ENCODE measurements around the gene PEA15.

Gene PEA15

DNA sequence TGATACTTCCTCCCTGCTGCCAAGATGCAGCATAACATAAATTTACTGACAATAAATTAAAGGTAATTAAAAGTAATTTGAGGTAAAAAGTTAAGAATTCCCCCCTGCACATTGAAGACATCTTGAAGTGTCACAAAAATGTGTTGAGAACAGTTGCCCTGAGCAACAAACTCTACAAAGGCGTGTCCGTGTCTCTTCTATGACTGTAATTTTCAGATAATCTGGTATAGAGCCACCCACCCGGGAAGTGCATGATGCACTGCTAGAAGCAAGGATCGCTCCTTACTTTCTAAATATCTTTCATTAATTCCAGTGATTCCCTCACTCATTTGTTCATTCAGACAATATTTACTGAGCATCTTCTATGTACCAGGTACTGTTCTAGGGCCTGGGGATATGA, 25.8 kb upstream of the PEA15 start:
- DNase-seq: no peak

DNA sequence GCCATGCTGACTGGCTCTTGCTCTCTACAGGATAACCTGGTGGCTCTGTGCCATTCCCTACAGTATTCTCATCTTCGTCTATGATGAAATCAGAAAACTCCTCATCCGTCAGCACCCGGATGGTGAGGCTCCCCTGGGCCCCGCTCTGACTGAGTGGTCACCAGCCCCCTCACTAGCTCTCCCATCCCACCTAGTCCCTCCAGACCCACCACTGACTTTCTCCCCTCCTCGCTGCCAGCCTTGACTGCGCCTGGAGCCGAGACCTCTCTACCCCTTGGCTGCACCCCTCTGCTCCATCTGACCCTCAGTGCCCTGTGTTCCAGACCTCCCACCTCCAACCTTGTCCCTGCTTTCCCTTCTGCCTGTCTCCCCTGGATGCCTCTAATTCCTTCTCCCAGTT, 18.9 kb upstream of the PEA15 start:
- DNase-seq: no peak

DNA sequence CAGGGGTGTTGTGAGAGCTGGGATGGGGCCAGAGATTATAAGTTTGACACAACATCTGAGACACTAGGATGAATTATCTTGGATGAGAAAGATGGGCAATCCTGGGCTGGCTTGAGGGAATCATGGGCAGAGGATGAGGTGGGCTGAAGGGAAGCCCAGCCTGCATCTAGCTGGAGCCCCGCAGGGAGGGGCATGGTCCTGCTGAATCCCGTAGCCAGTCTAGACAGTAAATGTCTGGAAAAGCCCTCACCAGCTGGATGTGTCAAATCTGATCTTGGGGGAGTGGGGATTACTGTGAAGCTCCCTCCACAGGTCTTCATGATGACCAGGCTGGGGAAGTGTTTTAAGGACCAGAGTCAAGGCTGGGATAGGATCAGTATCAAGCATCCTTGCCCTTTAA, 18.5 kb upstream of the PEA15 start:
- DNase-seq: no peak

DNA sequence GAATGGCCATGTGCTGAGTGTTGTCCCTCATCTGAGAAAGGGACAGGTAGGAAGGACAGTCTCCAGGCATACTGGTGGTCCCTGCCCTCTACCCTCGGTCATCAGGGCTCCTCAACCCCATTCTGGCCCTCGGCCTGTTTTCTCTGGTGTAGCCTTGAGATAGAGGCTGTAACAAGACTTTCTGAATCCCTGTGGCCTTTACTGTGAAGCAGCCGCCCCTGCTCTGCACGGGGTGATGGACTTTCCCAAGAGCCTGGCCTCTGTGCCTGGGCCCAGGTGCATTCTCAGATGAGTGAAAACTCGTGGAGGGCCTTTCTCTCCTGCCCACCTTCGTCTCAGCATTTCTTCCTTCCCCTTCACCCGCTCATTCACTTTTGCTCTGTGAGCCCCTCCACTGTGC, 17.8 kb upstream of the PEA15 start:
- DNase-seq: no peak

DNA sequence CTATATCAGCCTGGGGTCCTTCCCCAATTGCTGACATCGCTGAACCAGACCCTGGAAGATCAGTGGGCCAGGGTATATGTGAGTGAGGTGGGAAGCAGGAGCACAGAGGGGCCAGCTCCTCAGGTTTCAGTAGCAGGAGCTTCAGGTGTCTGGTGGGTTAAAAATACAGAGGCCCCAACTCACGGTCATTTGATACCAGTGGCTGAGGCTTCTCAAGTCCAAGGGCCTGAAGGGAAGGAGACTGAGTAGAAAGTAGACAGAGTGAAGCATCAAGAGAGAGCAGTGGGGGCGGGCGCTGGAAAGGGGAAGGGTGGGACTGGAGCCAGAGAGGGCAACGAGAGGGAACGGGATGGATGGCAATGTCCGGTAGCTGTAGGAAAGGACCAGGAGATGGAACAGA, 16.8 kb upstream of the PEA15 start:
- DNase-seq: no peak

DNA sequence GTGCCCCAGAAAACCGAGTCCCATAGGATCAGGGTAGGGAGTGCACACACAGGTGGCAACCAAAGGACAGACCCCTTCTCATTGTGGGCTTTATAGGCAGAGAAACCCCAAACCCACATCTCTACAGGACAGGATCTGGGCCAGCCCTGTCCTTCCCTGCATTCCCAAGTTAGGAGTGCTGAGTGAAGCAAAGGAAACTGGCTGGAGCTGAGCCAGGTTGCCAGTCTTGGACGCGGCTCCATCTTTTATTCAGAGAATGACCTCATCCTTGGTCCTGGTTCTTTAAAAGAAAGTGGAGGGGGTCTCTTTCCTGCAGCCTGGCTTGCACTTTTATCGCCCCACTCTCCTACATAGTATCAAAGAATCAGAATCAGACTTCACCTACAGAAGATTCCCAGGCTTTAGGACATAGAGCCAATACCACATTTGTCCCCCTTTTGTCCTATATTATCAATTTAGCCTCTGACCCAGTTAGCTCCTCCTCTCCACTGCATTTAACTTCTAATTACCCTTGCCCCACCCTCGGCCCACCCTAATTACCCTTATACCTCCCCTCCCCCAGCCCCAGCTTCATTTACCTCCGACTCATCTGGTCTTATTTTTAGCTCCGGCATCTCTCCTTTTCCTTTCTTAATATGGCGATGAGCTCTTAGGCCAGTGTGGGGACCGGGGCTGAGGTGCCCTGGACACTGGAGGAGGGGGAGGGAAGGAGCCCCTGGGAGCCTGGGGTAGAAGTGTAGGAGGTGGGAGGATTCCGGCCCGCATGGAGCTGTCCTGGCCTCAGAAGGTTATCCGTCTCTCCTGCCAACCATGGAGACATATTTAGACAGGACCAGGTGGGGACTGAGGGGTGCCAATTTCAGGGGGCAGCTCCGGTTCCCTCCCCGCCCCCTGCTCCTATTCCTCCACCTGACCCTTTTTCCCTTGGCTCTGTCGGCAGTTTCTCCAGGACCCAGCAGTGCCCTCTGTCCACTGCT, 15.2 kb upstream of the PEA15 start, which contains the start of gene CASQ1:
Gene CASQ1 (plus strand): TSS at position 927 of the 977 bp plus-strand sequence. CDS start 177 bp downstream, outside the sequence.
- peak in 2 of 14 donors; percentile 42 to 47 for DNase-seq

DNA sequence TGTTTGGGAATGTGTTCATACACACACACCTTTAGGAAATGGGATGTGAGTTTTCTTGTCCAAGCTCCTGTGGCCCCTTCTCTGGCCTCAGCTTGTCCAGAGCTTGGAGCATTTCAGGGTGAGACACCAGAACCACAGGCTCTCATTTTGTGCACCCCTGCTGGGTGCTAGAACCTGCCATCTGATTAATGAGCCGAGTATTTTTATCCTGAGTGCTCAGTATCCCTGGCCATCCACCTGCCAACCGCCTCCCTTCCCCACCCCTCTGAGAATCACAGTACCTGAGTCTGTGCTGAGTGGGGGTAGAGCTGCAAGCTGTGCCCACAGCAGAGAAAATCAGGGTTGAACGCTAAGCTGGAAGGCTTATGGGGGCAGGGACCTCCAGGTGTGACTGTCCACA, 13.4 kb upstream of the PEA15 start:
- DNase-seq: peak in 1 of 14 donors; percentile 87

DNA sequence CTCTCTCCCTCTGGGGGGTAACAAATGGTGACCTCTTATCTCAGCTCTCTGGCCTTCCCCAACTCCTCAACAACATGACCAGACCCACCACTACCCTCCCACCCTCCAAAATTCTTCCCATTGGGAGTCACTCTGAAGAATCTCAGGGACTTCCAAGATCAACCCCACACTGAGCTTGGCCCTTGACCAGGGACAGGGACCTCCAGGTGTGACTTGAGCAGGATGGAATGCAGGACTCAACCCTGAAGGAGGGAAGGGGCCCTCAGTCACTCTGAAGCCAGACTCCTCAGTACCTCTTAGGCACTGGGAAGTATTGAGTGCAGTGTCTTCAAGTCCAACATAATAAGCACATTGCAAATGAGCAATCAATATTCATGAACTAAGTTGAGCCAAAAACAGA, 12.9 kb upstream of the PEA15 start:
- DNase-seq: no peak

DNA sequence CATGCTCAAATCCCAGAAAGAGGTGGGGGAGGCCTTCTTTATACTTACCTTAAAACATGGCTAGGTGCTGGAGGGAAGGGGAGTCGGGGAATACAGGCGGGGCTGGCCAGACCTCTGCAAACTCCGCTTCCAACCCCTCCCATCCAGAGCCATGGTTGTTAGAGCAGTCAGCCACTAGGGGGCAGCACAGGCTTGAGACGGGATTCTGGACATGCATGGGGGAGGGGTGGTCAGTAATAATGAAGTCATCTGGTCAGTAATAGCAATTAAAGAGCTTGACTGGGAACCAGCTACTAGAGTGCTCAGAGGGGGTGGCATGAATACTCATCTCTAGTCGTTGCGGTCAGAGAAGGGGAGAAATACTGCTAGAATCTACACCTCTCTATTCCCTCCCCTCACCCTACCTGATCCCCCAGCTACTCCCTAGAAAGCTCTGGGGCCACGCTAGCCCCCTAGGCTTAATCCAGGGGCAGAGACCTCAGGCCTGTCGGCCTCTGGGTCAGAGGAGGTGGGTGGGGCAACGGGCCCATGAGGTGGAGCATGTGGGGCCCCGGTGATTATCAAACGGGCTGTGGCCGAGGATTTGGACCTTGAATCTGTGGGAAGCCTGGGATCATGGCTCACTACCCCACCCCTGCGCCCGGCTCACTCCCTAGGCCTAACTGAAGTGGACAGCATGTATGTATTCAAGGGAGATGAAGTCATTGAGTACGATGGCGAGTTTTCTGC, 11.9 kb upstream of the PEA15 start:
- peak in 13 of 14 donors; percentile 37 to 93 (median 79) for DNase-seq

DNA sequence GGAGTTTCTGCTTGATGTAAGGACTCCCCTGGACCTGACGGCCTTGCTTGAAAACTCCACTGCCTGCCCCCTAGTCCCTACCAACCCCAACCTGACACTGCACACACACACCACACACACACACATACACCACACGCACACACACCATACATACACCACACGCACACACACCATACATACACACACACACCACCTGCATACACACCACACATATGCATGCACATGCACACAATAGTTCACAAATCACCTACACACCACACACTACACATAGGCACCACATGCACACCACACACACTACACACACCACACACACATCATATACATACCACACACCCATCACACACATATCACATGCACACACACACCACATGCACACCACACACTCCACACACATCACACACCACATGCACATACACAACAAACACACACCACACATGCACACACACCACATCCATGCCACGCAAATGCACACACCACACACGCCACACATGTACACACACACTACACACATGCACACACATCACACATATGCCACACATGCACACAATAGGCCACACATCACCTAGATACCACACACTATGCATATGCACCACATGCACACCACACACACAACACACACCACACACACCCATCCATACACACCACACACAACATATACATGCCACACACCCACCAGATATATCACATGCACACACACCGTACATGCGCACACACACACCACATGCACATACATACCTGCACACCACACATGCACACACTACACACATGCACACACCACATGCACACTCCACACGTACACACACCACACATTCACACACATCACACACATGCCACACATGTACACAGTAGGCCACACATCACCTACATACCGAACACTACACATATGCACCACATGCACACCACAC, 11.1 kb upstream of the PEA15 start:
- no peak for DNase-seq

DNA sequence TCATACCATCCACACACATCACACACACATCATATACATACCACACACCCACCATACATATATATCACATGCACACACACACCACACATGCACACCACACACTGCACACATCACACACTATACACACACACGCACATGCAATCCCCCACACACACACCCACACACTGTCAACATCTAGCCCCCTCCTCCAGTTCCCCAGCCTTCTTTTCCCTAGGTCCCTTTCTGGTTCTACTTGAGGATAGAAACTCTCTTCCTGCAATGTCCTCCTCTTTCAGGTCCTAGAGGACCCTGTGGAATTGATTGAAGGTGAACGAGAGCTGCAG, 10.5 kb upstream of the PEA15 start:
- no peak for DNase-seq

DNA sequence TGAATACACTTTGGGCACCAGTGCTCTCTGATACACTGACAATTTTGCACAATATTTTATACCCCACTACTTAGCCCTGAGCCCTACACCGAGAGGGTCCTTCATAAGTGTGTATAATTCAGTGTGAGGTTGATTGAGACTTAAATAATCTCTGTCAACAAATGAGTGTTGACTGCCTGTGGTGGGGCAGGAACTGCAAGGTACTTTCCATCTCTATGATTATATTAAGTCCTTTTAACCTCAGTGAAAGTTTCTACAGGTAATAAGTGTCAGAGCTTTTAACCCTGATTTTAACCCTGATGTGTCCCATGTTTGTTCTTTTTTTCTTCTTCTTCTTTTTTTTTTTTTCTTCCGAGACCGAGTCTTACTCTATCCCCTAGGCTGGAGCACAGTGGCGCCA, 9.0 kb upstream of the PEA15 start:
- no peak for DNase-seq

DNA sequence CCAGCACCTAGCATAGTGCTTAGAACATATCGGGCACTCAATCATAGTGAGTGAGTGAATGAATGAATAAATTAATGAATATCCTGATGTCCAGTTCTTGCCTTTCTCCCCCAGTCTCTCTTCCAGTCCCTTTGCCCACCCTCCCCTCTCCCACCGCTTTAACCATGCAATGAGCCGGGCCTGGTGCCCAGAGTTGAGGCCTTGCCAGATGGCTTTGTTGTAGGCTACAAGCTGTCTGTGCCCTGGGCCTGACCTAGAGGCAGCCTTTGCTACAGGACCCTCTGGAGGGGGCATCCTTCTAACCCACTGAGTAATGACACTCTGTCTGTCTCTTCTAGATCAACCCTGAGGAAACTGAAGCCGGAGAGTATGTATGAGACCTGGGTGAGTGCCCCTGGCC, 8.0 kb upstream of the PEA15 start:
- DNase-seq: peak in 3 of 14 donors; percentile 8 to 30 (median 21)

DNA sequence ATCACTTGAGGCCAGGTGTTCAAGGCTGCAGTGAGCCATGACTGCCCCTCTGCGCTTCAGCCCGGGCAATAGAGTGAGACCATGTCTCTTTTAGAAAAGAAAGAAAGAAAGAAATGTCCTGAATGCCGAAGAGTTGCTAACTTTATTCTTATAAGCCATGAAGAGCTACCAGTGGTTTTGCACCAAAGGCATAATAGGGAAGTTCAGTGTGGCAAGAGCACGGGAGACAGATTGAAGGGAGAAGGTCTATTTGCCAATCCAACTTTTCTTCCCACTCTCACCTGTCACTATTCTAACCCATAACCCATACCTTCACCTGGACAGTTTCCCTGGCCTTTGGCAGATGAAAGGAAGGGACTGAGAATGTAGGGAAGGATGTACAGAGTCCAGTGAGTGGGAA, 4.4 kb upstream of the PEA15 start:
- DNase-seq: no peak

DNA sequence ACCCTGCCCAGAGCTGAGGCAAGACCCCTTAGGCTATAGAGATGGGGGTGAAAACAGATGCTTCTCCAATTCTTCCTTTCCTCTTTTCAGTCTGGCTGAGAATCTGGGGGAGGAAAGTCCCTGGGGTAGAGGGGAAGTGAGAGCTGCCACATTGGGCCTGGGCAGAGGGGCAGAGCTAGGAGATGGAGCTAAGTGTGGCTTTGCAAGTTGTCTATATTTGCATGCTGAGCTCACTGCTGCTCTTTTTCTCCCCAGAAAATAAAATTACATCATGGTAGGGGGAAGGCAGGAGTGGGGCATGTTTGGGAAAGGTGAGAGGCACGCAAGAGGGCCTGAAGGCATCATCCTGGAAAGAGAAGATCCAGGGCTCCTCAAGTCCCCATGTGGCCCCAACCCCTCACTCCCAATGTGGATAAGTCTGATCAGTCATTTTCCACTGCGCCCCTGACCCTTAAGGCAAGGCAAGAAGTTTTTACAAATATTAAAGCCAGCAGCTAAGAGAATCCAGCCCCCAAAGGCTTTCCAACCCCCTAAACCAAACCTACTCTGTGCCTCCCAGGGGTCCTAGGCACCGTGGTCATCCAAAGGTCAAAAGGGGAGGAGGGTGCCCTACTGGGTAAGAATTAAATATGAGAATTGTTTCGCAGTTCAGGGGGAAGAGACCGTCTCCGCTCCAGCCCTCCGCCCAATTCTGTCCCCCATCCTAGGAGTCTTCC, 500 bp upstream of the PEA15 start:
- peak in 5 of 14 donors; percentile 29 to 69 (median 43) for DNase-seq

DNA sequence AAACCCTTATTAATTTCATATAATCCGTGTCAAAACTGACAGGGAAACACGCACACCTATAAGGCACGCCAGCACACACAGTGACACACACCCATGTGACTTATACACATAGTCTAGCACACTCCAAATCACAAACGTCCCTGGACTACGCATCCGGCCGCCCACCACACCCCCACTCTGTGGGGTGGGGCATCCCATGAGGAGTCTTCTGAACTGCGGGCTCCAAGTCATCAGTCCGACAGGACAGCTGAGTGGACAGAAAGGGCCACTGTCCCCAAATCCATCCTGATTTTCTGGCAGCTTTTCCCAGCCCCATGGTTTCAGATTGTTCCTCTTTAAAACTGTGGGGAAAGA, 829 bp downstream of the PEA15 start:
- DNase-seq: peak in 4 of 14 donors; percentile 32 to 49 (median 45)

DNA sequence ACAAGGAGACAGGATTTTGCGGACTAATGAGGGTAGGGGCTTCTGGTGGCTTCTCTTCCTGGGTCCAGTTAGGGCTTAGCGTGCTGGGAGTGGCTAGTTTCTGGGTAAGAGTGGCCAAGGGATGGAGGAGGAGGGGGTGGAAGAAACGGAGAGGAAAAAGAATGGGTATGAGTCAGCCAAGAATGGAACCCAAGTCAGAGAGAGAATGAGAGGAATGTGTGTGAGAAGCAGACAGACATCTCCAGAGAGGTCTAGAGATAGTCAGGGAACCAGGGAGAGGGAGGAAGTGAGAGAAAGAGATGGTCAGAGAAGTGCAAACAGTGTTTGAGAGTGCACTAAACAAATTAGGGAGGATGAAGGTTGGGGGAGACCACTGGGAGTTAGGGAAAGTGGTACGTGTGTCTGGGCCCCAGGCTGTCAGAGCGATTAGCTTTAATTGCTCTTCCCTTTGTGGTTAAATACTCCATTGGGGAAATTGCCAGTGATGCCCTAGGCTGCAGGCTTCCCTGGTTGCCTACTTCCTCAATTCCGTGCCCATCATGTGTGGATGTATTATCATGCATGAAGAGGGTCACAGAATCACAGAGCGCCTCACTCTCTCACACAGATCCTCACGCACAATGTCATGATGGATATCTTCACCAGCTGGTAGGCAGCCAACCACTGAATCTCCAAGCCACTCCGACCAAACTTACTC, 1.4 kb downstream of the PEA15 start:
- peak in 4 of 14 donors; percentile 9 to 60 (median 34) for DNase-seq

DNA sequence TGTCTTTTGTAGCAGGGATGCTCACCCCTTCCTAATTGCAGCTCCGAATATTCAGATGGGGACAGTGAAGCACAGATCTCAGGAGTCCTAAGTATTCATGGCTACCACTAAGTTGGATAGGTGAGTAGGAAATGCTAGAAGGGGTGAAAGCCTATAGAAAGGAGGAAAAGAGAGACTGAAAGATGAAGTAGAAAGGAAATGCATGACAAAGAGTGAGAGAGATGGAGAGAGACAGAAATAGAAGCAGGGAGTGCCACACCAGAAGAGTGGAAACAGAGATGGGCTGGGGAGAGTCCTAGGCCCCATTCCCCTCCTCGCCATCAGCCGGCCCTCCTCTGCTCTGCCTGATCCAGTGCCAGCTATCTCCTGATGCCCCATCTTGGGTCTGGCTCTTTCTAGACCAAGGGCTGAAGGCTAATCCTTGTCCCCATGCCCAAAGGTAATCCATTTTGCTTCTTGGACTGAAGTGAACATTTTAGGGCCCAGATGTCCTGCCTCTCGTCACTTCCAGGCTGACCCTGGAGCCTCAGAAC, 2.0 kb downstream of the PEA15 start:
- DNase-seq: no peak

DNA sequence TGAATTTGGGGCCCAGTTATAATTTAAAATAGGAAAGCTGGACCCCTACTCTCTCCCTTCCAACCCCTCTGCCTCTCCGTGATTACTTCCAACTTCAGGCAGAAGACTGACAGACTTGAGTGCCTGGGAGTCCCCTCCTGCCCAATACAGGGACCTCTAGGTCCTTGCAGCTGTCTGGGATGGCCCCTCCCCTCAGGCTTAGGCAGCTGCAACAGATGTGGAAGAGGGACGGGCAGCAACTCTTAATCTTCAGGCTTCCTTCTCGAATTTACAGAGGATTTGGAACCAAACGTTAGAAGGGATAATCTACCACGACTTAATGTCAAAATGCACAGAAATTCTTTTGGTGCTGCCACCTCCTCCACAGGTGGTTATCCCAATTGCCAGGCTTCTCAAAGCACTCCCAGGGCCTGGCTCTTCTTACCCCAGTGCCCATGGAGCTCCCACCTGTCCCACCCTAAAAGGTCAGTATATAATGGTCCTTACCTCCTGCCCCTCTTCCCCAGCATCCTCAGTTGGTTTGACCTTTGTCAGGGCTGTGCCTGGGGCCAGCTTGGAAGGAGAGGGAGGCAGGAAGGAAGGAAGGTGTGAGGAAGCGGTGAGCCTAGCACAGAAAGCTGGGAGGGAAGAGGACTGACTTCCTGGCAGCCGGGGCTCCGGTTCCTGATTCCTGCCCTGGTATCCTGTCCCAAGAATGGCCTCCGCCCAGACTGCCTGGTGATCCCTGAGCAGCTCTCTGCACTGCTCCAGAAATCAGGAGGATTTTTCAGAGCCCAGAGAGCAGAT, 2.8 kb downstream of the PEA15 start:
- DNase-seq: peak in 3 of 14 donors; percentile 22 to 51 (median 33)
